Measurements from ENCODE around the gene NEGR1. TPM values are rescaled to one million over a fixed set of nuclear protein-coding genes. Genes with fewer than 3 reads are reported as not detected.

Gene NEGR1
- total RNA-seq, 1 experiment from 2014 or later: 0.05 TPM

DNA sequence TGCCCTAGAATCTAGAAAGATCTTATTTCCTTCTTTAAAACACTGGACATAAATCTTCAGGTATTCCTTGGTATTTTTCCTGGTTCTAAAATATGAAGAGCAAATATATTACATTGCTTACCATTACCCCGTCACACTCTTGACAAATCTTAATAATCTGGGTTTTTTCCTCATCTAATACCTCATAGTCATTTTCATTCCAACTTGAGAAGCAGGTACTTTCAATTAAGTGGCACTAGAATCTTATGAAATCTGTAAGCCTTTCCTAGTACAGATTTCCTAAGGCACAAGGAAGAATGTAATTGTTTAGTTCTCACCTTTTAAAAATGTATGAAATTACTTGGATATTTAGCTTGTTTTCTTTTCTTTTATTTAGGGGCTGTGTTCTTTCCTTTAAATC, 720.0 kb downstream of the NEGR1 start:
- no peak for ATAC-seq
- CTCF ChIA-PET: no interaction called here
- RAD21 ChIA-PET (ENCODE audit: low non-redundant PET in 1 of 2, low total read pairs in 2 of 2, uncharacterized antibody in 2 of 2, unreplicated experiment in 2 of 2): no interaction called here
- H3K9me3 ChIP-seq (ENCODE audit: control insufficient read depth in 1 of 2, insufficient read depth in 1 of 2, low read depth in 1 of 2, low read length in 2 of 2): peaks cover 0 to 5% of the 10 kb centered on the region in 2 experiments; a peak in 1 of 4 replicates
- POLR2A ChIA-PET: no interaction called here
- H3K9me2 ChIP-seq (ENCODE audit: insufficient read depth): no peaks in the 10 kb centered on the region
- intact Hi-C loops (cut with micrococcal nuclease): no loop called here
- H3K4me3 ChIP-seq (replicated peaks in 1 of 2; ENCODE audit: low read depth in 1 of 2, low read length in 2 of 2): no peak overlapping the region
- no peaks in the 10 kb centered on the region for H4K20me1 ChIP-seq (ENCODE audit: insufficient read depth)
- H2AFZ ChIP-seq (ENCODE audit: low read depth, low read length, poor library complexity, severe bottlenecking): no peak overlapping the region
- no peaks in the 10 kb centered on the region for H3K4me1 ChIP-seq (ENCODE audit: control insufficient read depth in 1 of 2, insufficient read depth in 2 of 2, low read length in 2 of 2)
- H3K27ac ChIP-seq (ENCODE audit: low read depth, low read length): no peak overlapping the region
- BruUV-seq (replicated peaks): no TSS peak
- DNase-seq (ENCODE audit: low read depth, low spot score): no peak
- no peak overlapping the region for H3K9ac ChIP-seq (ENCODE audit: low read length)
- H3K36me3 ChIP-seq (ENCODE audit: control insufficient read depth in 1 of 2, insufficient read depth in 2 of 2, low read length in 2 of 2): no peaks in the 10 kb centered on the region
- H3K27me3 ChIP-seq (ENCODE audit: insufficient read depth, low read length): no peaks in the 10 kb centered on the region
- TF ChIP-seq EZH2 (IDR thresholded peaks at IDR 0.05) (no peak), ZFX (IDR thresholded peaks at IDR 0.05) (no peak), POLR2A (IDR thresholded peaks at IDR 0.05; ENCODE audit: borderline replicate concordance, extremely low read depth, insufficient read depth, insufficient read length) (no peak), EZH2phosphoT487 (IDR thresholded peaks at IDR 0.05; ENCODE audit: borderline replicate concordance) (no peak), SIN3A (IDR thresholded peaks at IDR 0.05; ENCODE audit: low read depth) (no peak)
- H3K79me2 ChIP-seq (ENCODE audit: insufficient read depth, low read length): no peaks in the 10 kb centered on the region
- H3K4me2 ChIP-seq (ENCODE audit: low read length): no peak overlapping the region

GRCh38 chr1:71561729-71562128, 720.6 kb downstream of the NEGR1 start:
- H3K9ac ChIP-seq (ENCODE audit: low read length): no peak overlapping the region
- CTCF ChIA-PET: no interaction called here
- RAD21 ChIA-PET (ENCODE audit: low non-redundant PET in 1 of 2, low total read pairs in 2 of 2, uncharacterized antibody in 2 of 2, unreplicated experiment in 2 of 2): no interaction called here
- POLR2A ChIA-PET: no interaction called here
- no peaks in the 10 kb centered on the region for H3K9me2 ChIP-seq (ENCODE audit: insufficient read depth)
- no peaks in the 10 kb centered on the region for H4K20me1 ChIP-seq (ENCODE audit: insufficient read depth)
- H3K27ac ChIP-seq (ENCODE audit: low read depth, low read length): no peak overlapping the region
- DNase-seq (ENCODE audit: low read depth, low spot score) (no peak), ATAC-seq (no peak)
- peaks cover 0 to 5% of the 10 kb centered on the region in 2 experiments; a peak in 1 of 4 replicates for H3K9me3 ChIP-seq (ENCODE audit: control insufficient read depth in 1 of 2, insufficient read depth in 1 of 2, low read depth in 1 of 2, low read length in 2 of 2)
- intact Hi-C loops (cut with micrococcal nuclease): no loop called here
- no peak overlapping the region for H3K4me3 ChIP-seq (replicated peaks in 1 of 2; ENCODE audit: low read depth in 1 of 2, low read length in 2 of 2)
- no TSS peak for BruUV-seq (replicated peaks)
- H3K4me2 ChIP-seq (ENCODE audit: low read length): no peak overlapping the region
- no peaks in the 10 kb centered on the region for H3K4me1 ChIP-seq (ENCODE audit: control insufficient read depth in 1 of 2, insufficient read depth in 2 of 2, low read length in 2 of 2)
- H3K79me2 ChIP-seq (ENCODE audit: insufficient read depth, low read length): no peaks in the 10 kb centered on the region
- H2AFZ ChIP-seq (ENCODE audit: low read depth, low read length, poor library complexity, severe bottlenecking): no peak overlapping the region
- TF ChIP-seq ZNF274 (IDR thresholded peaks at IDR 0.05; ENCODE audit: low read depth, low read length) (no peak), SIN3A (IDR thresholded peaks at IDR 0.05; ENCODE audit: low read depth) (no peak), EGR1 (IDR thresholded peaks at IDR 0.05; ENCODE audit: low read depth) (no peak), CBX3 (IDR thresholded peaks at IDR 0.05; ENCODE audit: low read depth) (no peak), ATF3 (IDR thresholded peaks at IDR 0.05) (no peak), POLR2AphosphoS5 (IDR thresholded peaks at IDR 0.05; ENCODE audit: low read depth, low read length) (no peak), YY1 (IDR thresholded peaks at IDR 0.05; ENCODE audit: extremely low read depth, insufficient replicate concordance, low read depth, low read length) (no peak)
- TF ChIP-seq, protein P1, sequence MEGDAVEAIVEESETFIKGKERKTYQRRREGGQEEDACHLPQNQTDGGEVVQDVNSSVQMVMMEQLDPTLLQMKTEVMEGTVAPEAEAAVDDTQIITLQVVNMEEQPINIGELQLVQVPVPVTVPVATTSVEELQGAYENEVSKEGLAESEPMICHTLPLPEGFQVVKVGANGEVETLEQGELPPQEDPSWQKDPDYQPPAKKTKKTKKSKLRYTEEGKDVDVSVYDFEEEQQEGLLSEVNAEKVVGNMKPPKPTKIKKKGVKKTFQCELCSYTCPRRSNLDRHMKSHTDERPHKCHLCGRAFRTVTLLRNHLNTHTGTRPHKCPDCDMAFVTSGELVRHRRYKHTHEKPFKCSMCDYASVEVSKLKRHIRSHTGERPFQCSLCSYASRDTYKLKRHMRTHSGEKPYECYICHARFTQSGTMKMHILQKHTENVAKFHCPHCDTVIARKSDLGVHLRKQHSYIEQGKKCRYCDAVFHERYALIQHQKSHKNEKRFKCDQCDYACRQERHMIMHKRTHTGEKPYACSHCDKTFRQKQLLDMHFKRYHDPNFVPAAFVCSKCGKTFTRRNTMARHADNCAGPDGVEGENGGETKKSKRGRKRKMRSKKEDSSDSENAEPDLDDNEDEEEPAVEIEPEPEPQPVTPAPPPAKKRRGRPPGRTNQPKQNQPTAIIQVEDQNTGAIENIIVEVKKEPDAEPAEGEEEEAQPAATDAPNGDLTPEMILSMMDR (IDR thresholded peaks at IDR 0.05 in 2 of 3, conservative IDR thresholded peaks at IDR 0.05 in 1 of 3; ENCODE audit: borderline replicate concordance in 1 of 3, insufficient read depth in 1 of 3, low read depth in 2 of 3, low read length in 2 of 3): no peak
- H3K27me3 ChIP-seq (ENCODE audit: insufficient read depth, low read length): no peaks in the 10 kb centered on the region
- no peaks in the 10 kb centered on the region for H3K36me3 ChIP-seq (ENCODE audit: control insufficient read depth in 1 of 2, insufficient read depth in 2 of 2, low read length in 2 of 2)
